SU-DHL-6 (cell line): ENCODE measurements around the gene CENPU.

Experiments
- CTCF ChIP-seq: fragments of 200-600 bp; sonication (generic); IDR thresholded peaks from one replicate; pipeline ENCODE4 v1.5.1; 2017; ENCODE audit warnings: antibody characterized with exemption, mild to moderate bottlenecking, low read length, moderate library complexity; ENCODE audit not compliant: insufficient read depth, poor library complexity, severe bottlenecking
- EZH2phosphoT487 ChIP-seq: fragments of 200-600 bp; sonication (generic), shearing (Covaris generic); conservative IDR thresholded peaks from 2 replicates; pipeline ENCODE4 v1.6.1; 2018; ENCODE audit warnings: mild to moderate bottlenecking, antibody characterized with exemption, low read length, moderate library complexity, mixed read lengths

DNA sequence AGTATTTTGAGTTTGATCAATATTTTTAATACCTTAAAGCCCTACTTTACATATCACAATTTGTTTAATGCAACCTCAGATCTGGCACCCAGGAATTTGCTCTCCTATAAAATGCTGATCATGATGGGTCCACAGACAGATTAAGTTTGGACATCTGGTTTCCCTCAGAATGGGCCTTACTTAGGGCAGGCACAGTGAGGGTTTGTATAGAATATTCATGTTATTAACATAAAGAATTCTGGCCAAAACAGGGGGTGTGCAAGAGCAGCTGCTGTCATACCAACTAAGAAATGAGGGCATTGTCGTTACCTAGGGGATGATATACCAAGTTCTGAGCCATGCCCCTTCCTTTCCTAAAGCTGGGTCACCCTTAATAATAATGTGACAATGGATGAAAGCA lies 37.5 kb upstream of the CENPU start:
- no peak for TF ChIP-seq EZH2phosphoT487
- TF ChIP-seq CTCF: no peak
